ENCODE results near the gene FAM83E.
A peak's percentile ranks its signal among the peaks of the same experiment; 100 is the strongest.
"Not testable (repeated sequence)": the region's sequence is repeated elsewhere in the genome, so short reads cannot be mapped to it uniquely, and the experiment has no call there.

The FAM83E gene

DNA sequence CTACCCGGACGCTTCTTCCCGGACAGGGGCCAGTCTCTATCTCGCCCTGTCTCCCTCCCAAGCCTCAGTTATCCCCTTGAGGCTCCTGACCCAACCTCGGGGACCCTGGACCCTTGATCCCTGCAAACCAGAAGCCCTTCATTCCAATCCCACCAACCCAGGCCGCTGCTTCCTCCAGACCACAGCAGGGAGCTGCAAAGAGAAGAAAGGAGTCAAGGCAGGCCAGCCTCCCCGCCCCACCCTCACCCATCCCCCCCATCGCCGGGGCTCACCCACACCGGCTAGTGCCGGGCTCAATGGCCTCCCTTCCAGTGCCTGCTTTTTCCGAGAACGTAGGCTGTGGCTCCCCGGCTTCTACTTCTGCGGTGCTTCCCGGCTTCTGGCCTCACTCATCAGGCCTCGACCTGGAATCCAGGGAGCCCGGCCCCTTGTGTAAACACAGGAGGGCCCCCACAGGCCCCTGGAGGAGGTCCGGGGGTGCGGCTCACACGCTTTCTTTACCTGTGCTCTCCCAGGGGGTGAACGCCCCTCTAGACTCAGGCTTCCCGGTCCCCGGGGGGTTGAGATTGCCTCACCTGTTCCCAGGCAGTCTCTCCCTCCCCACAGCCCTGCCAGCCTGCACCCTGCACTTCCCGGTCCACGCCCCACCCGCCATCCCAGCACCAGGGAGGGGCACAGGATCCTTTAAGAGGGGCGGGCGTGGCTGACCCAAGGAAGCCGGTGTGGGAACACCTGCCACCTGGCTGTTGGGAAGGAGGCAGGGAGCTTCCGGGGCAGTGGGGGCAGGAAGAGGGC, at the start of gene FAM83E:
TSS of gene FAM83E (minus strand) at position 641 of the 795 bp plus-strand sequence. CDS start 1,704 bp downstream, outside the sequence.
- peak; percentile 49 for DNase-seq

DNA sequence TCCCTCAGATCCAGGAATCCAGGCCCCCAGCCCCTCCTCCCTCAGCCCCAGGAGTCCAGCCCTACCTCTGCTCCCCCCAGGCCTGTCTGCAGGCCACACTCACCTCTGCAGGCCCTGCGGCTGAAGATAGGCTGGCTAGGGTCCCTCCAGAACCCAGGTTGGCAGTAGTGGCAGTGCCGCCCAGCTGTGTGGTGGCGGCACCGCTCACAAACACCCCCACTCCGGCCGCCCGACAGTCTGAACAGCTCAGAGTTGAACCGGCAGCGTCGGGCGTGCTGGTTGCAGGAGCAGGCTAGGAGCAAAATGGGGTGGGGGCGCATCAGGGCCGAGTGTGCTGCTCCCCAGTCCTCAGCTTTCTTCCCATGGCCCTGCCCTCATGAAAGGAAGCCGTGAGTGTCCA, 49.6 kb upstream of the FAM83E start:
- no peak for DNase-seq

DNA sequence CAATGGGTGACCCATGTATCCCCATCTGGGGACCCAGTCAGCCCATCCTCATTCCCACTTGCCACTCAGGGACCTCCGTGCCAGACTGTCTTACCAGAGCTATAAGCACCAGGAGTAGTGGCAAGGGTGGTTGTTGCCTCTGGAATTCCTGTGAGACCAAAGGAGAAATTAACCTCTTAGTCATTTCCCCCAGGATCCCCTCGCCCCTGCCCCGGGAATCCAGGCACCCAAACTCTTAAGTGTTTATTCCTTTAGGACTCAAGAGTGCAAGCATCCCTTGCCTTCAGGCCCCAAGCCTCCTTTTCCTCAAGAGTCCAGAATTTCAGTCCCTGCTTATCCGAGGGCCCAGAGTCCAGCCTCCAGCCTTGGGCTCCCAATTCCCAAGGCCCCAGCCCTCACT, 48.8 kb upstream of the FAM83E start:
- no peak for DNase-seq

DNA sequence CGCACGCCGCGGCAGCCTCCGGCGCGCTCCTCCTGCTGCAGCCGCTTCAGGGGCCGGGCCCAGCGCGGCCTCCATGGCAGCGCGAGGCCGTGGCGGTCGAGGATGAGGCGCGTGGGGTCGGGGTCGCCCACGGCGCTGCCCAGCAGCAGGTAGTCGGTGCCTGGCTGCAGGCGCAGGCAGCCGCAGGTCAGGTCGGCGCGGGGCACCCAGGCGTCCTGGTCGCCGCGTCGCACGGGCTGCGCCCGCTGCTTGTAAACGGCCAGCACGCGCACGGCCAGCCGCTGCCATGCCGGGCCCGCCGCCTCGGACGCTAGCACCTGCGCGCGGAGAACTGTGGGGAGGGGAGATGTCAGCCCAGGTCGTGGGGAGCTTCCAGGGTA, 46.8 kb upstream of the FAM83E start:
- DNase-seq = no peak

DNA sequence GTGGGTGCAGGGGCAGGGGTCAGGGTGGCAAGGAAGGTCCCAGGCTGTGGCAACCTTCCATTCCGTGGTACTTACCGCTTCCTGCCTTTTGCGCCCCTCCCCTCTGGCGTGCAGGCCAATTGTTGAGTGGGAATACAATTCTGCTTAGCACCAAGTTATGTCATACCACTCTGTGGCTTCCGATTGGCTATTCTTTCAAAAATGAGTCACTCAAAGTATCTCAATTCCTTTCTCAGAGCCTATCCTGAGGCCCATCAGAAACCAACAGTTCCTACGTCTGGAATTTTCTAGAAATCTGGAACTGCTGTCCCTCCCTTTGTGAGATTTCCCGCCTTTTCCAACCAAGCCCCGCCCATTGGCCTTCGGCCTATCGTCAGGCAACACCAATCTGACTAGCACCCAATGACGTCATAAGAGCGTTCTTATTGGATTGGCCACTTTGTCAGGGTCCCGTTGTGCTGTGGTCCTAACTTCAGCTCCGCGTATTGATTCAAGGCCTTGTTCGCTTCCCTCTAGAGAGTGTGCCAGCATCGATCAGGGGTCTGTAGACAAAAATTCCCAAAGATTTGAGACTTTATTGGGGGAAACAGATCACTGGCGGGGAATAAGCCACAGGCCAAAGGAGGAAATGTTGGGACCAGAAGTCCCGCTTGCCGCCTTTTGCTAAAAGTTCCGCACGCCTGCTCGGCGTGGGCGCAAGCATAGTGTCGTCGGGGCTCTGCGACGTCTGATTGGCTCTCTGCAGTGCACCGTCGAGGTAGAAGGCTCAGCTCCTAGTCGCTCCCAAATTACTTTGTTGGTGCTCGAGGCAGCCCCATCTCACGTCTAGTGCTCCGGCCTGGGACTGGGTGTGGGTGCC, 46.2 kb upstream of the FAM83E start:
- DNase-seq = peak; percentile 88

DNA sequence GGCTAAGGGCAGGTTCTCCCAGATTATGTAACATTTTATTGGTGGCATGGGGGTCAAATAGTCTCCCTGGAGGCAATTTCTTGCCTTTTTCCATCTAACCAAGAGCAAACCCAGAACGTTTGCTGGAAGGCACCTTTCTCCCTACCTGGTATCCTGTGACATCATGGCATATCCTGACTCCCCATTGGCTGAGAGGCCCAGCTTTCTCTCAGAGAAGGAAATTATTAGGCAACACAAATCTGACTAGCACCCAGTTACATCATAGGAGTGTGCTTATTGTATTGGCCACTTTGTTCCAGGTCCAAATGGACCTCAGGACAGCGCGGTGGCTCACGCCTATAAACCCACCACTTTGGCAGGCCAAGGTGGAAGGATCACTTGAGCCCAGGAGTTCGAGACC, 44.9 kb upstream of the FAM83E start:
- no peak for DNase-seq

DNA sequence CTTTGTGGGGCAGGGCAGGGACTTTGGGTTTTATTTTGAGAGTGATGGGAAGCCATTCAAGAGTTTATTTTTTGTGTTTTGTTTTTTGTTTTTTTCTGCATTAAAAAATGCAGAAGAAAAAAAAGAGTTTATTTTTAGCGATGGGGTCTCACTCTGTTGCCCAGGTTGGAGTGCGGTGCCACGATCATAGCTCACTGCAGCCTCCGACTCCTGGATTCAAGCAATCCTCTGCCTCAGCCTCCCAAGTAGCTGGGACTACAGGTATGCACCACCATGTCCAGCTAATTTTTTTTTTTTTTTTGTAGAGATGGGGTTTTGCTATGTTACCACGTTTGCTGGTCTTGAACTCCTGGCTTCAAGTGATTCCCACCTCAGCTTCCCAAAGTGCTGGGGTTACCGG, 43.6 kb upstream of the FAM83E start:
- no peak for DNase-seq

DNA sequence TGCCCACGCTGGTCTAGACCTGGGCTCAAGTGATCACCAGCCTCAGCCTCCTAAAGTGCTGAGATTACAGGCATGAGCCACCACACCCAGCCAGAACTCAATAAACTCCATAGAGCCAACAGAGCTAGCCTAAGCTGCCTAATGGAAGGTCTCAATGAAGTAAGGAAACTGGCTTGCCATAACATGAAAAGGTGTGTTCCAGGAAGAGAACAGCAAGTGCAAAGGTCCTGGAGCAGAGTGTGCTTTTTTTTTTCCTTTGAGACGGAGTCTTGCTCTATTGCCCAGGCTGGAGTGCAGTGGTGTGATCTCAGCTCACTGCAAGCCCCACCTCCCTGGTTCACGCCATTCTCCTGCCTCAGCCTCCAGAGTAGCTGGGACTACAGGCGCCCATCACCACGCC, 43.0 kb upstream of the FAM83E start:
- DNase-seq = not testable (repeated sequence)

DNA sequence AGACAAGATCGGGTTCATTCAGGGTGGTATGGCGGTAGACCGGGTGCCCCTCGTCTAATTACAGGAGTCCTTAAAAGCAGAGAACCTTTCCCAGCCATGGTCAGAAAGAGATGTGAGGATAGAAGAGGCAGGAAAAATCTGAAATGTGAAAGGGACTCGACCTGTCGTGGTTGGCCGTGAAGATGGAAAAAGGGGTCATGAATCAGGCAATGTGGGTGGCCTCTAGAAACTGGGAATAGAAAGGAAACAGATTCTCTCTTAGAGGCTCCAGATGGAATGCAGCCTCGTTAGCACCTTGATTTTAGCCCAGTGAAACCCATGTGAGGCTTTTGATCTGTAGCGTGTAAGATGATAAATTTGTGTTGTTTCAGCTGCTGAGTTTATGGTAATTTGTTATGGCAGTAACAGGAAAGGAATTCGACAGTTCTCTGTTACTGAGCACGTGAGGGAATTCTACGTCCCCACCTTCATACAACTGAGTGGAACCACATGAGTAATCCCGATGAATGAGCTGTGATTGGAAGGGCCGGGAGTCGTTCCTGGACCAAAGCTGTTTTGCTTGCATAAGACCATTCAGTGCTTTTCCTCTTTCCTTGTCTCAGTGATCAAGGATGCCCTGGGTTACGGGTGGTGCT, 42.1 kb upstream of the FAM83E start:
- no peak for DNase-seq

DNA sequence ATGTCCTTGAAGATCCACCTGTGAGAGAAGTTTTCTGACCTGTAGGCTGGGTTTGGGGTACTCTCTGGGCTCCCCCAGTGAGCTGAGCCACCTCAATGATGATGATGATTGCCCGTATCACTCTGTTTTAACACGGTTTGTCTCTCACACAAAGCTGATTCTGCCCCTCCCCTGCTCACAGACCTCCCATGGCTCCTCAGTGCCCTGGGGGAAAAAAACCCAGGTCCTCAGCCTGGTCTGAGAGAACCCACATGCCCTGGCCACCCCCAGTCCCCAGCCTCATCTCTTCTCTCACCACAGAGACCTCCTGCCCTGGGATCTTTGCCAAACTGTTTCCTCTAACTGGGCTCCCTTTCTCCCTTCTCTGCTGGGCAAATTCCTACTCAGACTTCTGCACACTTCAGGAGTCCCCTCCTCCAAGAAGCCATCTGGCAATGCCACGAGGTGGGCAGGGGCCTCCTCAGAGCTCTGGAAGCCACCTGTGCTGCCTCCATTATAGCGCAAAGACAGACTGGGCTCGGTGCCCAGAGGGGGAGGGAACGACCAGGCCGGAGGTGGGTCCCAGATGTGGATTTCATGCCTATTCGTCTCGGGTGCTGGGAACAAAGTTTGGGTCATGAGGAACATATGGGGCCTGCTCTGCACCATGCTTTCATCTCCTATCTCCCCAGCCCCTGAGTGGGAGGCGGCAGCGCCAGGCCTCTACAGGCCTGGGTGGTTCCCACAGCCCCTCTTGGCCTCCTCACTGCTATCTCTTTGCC, 39.6 kb upstream of the FAM83E start:
- DNase-seq = no peak

DNA sequence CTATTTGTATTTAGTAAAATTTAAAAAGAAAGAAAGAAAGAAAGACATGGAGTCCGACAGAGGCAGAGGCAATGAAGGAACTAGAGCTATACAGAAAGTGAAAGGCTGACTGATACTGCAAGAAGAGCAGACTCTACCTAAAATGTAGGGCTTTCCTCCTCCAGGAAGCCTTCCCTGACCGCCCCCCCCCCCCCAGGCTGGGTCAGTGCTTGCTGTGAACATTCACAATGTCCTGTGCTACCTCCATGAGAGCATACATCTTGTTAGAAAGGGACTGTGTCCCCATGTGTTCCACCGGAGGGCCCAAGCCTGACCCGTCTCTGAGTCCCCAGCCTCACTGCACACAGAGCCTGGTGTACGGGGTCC, 36.8 kb upstream of the FAM83E start:
- DNase-seq = no peak

DNA sequence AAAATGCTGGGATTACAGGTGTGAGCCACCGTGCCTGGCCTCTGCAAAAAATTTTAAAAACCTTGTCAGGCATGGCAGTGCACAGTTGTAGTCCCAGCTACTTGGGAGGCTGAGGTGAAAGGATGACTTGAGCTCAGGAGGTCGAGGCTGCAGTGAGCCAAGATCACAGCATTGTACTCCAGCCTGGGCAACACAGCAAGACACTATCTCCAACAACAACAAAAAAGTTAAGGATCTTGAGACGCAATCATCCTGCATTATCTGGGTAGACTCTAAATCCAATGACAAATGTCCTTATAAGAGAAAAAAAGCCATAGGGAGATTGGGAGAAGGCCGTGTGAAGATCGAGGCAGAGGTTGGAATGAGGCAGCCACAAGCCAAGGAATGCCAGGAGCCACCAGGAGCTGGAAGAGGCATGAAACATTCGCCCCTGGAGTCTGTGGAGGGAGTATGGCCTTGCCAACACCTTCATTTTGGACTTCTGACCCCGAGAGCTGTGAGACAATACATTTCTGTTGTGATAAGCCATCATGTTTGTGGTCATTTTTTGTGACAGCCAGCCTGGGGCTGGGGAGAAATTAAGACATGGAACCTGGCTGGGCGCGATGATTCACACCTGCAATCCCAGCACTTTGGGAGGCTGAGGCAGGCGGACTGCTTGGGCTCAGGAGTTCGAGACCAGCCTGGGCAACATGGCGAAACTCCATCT, 36.3 kb upstream of the FAM83E start:
- DNase-seq = no peak

DNA sequence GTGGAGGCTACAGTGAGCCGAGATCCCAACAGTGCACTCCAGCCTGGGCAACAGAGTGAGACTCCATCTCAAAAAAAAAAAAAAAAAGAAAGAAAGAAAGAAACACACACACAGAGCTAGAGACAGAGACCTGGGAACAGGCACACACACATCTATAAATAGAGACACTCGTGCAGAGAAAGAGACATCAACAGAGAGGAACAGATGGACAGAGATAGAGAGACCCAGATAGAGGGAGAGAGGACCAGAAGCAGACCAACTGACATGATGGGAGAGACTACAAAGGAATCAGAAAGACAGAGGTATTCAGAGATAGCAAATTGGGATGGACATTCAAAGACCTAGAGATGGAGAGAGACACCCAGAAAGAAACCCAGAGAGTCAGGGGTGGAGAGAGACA, 33.3 kb upstream of the FAM83E start:
- DNase-seq = no peak

DNA sequence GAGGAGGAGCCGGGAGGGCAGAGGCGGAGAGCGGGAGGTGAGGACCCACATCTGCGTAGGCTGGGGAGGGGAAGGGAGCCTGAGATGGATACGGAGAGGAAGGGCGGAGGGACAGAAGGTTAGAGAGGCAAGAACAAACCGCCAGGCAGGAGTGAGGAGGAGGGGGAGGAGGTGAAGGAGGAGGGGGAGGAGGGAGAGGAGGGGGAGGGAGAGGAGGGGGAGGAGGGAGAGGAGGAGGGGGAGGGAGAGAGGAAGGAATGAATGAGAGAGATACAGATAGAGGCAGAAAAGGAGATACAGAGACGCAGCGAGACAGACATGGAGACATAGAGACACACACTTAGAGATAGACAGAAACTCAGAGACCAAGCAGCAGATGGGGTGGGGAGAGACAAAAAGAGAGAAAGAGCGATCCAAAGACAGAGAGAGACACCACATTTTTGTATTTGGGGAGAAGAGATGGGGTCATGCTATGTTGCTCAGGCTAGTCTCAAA, 31.9 kb upstream of the FAM83E start:
- no peak for DNase-seq

DNA sequence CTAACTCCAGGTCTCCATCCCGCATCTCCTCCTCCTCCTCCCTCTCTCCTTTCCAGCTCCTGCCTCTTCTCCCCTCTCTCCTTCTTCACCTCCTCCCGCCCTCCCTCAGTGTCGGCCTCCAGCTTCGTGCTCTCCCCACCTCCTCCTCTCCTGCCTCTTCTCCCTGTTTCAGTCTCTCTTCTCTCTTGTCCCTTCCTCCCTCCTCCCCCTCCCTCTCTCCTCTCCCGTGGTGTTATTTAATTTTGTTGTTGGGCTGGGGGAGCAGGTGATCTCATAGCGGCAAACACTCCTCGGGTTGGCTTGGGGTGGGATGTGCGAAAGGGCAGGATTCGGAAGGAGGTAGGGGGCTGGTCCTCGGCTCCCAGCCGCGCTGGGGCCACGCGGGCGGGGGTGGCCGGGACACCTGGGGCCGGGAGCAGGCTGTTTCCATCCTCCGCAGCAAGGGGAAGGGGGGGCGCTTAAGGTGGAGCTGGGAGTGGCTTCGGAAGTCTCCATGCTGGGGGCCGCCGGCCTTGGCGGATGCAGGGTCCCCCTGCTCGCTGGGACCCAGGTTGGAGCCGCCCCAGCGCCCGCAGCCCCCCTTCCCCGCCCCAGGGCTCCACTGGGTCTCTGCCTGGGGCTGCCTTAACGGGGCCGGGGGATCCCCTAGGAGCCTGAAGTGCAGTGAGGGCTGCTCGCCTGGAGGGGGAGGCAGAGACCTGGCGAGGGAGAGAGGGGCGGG, 31.3 kb upstream of the FAM83E start, which contains the start of gene CA11:
TSS of gene CA11 (minus strand) at position 187 of the 721 bp plus-strand sequence. CDS start 555 bp downstream, outside the sequence.
- peak; percentile 93 for DNase-seq

DNA sequence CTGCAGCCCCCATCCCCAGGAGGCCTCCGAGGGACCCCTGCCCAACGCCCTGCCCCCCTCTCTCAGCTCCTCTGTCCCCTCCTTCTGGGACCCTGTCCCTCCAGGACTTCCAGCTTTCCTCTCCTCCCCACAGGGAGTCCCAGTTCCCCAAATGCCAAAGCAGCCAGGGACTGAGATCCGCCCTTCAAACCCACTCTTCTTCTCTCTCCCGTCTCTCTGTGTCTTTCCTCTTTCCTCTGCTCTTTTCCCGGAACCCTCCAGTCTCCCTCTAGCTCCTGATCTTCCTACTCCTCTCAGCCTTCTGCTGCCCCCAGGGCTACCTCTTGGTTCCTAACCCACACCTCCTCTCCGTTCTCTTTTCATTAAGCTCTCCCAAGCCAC, 30.7 kb upstream of the FAM83E start:
- no peak for DNase-seq

DNA sequence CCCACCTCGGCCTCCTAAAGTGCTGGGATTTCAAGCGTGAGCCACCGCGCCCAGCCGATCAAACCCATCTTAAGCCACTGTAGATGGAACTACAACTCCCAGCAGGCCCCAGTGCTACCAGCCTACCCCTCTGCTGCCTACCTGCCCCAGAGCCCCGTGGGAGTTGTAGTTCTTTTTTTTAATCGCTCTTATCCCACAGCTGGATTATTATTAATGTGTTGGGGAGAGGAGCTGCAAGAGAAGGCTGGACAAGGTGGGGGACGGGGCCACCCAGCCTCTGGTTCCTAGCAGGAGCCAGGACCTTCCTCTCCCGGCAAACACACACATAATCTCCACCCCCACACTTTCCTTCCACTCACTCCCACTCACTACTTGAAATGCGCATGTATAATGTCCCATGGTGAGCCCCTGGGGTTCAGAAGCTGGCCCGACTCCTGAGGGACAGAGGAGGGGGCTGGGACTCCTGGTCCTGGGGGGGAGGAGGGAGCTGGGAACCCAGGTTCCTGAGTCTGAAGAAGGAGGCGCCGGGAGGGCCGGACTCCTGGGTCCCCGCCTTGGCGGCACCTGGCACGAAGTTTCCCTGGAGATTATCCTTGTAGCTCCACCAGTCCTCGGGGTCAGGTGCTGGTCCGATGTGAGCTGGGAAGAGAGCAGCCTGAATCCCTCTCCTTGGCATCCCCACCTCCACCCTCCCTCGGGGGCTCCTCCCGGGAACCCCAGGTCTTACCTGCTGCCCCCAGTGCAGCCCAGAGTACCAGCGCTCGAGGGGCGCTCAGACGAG, 30.2 kb upstream of the FAM83E start:
- peak; percentile 85 for DNase-seq

DNA sequence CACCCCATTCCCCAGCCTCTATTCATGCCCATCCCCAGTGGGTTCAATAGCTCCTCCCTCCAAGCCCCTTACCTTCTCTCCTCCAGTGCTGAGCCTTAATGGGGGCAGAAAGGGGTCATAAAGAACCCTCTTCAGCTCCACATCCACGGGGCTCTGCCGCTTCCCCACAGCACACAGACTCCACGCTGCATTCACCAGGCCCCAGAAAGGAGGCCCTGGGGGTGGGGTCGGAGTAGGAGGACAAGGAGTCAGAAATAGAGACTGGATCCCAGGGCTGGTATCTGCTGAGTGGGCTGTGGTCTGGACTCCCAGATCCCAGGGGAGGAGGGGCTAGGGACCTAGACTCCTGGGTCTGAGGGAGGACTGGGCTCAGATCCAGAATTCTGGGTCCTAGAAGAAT, 29.5 kb upstream of the FAM83E start:
- DNase-seq = no peak

DNA sequence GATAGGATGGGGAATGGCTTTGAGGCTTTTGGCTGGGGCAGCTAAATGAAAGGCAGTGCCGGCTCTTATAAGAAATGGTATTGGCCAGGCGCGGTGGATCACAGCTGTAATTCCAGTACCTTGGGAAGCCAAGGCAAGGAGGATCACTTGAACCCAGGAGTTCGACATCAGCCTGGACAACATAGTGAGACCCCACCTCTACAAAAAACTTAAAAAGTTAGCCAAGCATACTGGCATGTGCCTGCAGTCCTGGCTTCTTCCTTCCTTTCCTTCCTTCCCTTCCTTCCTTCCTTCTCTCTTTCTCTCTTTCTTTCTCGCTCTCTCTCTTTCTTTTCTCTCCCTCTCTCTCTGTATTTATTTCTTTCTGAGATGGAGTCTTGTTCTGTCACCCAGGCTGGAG, 28.0 kb upstream of the FAM83E start:
- no peak for DNase-seq

DNA sequence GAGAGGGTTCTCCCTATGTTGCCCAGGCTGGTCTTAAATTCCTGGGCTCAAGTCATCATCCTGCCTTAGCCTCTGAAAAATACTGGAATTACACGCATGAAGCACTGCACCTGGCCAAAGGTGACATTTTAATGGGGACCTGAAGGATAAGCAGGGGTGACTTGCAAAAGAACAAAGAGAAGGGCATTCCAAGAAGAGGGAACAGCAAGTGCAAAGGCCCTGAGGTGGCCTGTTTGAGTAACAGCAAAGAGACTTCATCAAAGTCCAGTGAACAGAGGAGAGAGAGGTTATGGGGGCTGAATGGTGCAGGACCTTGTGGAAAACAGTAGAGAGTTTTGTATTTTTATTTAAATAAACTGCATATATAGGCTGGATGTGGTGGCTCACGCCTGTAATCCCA, 27.0 kb upstream of the FAM83E start:
- no peak for DNase-seq
